ENCODE results near the gene ANO2.

ANO2 gene

DNA sequence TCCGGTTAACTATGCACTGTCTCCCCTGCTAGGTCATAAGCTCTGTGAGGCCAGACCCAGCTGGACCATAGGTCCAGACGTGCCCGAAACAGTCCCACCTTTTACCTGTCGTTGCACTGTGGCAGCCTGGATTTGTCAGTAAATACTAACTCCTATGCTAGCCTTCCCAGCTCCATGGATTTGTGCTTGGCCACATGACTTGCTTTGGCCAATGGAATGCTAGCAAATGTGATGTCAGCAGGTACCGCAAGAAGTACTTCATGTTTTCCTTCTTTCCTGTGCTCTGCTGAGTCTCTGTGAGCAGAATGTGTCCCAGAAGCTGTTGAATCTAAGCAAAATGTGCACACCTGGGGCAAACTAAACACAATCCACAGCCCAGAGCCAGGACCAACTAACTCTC, 157.2 kb downstream of the ANO2 start:
- no peak for TF ChIP-seq POLR2A (IDR thresholded peaks at IDR 0.05; ENCODE audit: low read depth, low read length)
- FAIRE-seq (no peak), DNase-seq (ENCODE audit: insufficient read length, low spot score) (no peak)

GRCh38 chr12:5785601-5786000, 159.5 kb downstream of the ANO2 start:
- no peak for FAIRE-seq
- TF ChIP-seq POLR2A (IDR thresholded peaks at IDR 0.05; ENCODE audit: low read depth, low read length), result no peak
- DNase-seq (ENCODE audit: insufficient read length, low spot score), result no peak

DNA sequence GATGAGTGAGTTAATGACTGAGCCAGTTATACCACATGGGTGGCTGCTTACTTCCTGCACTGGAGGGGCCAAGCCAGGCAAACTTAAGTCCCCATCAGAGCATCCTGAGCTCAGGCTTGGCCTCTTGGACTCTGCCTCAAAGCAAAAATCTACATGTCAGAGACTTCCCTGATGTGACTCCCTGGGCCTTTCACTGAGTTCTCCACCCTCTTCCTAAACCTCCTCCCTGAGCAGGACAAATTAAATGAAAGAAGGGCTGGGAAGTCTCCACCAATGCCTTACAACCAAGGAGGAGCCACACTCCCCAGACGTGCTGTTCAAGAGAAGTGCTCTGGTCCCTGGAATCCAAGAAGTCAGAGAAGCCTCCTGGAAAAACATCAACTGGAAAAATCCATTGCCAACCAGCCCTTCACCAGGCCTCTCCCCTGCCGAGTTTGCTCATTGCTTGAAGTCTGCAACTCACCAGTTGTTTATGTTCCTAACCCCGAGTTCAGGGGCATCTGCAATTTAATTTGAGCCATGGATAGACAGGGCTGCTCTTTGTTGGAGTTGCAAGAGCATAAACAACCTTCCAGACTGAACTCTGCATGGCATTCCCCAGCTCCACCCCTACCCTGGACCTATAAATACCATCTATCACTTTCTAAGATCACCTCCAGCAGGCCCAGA, 160.5 kb downstream of the ANO2 start:
- TF ChIP-seq POLR2A (IDR thresholded peaks at IDR 0.05; ENCODE audit: low read depth, low read length), result no peak
- FAIRE-seq (no peak), DNase-seq (ENCODE audit: insufficient read length, low spot score) (no peak)

DNA sequence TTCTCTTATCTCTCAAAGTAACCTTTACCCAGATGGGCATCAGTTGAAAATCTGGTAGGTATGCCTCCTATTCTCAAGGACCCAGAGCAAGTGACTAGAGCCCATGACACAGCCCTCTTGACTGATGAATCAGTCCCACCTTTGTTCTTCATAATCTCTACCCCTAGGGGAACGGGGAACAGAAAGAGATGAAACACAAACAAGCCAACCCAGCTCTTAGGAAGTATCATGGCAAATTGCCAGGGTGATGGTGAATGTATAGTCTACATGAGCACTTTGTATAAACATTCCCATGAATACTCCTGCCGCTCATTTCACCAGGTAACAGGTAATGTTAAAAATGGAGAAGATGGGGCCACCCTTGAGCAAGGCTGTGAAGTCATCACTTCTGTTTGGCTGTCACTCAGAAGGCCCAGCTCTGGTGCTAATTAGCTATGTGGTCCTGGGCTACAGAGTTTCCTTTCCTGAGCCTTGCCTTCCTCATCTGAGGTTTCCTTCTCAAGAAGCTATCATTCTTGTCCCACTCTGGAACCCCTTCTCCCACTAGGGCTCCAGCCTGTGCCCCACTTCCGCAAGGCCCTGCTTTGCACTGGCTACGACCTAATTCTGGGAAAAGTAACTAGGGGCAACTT, 161.7 kb downstream of the ANO2 start:
- DNase-seq (ENCODE audit: insufficient read length, low spot score) (no peak), FAIRE-seq (no peak)
- no peak for TF ChIP-seq POLR2A (IDR thresholded peaks at IDR 0.05; ENCODE audit: low read depth, low read length)

GRCh38 chr12:5780536-5780935, 164.5 kb downstream of the ANO2 start:
- DNase-seq (ENCODE audit: insufficient read length, low spot score) (no peak), FAIRE-seq (no peak)

DNA sequence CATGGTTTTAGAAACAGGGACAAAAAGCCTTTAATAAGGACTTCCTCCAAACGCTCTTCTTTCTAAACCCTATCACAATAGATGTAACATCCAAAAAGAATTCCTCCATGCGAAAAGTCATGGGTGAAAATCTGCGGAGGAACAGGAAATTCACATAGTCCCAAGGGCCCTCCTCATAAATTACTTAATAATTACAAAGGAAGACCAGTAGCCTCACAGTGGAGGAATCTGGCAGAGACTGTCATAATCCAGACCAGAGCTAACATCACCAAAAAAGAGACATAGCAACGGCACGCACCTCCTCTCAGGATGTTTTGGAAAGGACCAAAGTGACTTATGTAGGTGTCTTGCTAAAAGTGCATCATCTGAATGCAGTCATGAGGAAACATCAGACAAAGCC, 165.7 kb downstream of the ANO2 start:
- DNase-seq (ENCODE audit: insufficient read length, low spot score) (no peak), FAIRE-seq (no peak)
- TF ChIP-seq POLR2A (IDR thresholded peaks at IDR 0.05; ENCODE audit: low read depth, low read length), result no peak

More at GRCh38 chr12:5780536-5780935, 164.5 kb downstream of the ANO2 start:
- no peak for TF ChIP-seq POLR2A (IDR thresholded peaks at IDR 0.05; ENCODE audit: low read depth, low read length)

DNA sequence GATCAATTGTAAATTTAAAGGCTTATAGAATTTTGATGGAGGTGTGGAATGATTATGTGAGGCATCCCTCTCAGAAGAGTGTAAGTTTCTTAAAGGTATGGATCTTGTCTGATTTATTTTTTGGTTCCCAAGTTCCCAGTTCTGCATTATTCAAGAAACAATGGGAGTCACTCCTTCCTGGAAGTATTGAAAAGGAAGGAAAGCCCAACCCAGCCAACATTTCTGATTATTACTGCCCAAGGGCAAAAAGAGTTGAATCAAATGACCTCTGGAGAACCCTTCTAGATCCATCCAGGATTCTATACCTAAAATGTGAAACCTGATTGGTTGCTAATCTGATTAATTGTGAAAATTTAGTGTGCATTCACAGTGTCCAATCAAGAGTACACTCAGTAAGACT, 166.2 kb downstream of the ANO2 start:
- no peak for TF ChIP-seq POLR2A (IDR thresholded peaks at IDR 0.05; ENCODE audit: low read depth, low read length)
- DNase-seq (ENCODE audit: insufficient read length, low spot score) (no peak), FAIRE-seq (no peak)

GRCh38 chr12:5777451-5777850, 167.6 kb downstream of the ANO2 start:
- FAIRE-seq (no peak), DNase-seq (ENCODE audit: insufficient read length, low spot score) (no peak)
- TF ChIP-seq POLR2A (IDR thresholded peaks at IDR 0.05; ENCODE audit: low read depth, low read length), result no peak

- no peak for FAIRE-seq
These were observed 169.0 kb downstream of the ANO2 start for GRCh38 chr12:5776091-5776490.

GRCh38 chr12:5773550-5773949, 171.5 kb downstream of the ANO2 start:
- no peak for DNase-seq (ENCODE audit: insufficient read length, low spot score)
- no peak for FAIRE-seq
- TF ChIP-seq POLR2A (IDR thresholded peaks at IDR 0.05; ENCODE audit: low read depth, low read length), result no peak

More at GRCh38 chr12:5776091-5776490, 169.0 kb downstream of the ANO2 start:
- TF ChIP-seq POLR2A (IDR thresholded peaks at IDR 0.05; ENCODE audit: low read depth, low read length), result no peak
- DNase-seq (ENCODE audit: insufficient read length, low spot score), result no peak

DNA sequence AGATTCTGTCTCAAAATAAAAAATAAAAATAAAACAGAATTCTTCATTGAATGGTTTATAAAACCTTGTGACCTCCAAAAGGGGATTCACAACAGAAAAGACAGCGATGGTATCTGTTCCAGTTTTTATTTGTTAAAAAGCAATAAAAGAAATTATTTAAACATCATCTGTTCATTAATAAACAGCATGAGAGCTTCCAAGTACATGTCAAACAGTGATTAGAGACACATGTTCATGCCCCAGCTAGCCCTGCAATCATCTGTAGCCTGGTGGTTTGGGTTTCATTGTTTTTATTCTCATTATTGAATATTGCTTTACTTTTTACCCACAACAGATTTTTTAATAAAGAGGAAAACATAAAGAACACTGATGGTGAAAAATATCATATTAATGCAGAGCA, 173.3 kb downstream of the ANO2 start:
- no peak for TF ChIP-seq POLR2A (IDR thresholded peaks at IDR 0.05; ENCODE audit: low read depth, low read length)
- FAIRE-seq (no peak), DNase-seq (ENCODE audit: insufficient read length, low spot score) (no peak)

- FAIRE-seq (no peak), DNase-seq (ENCODE audit: insufficient read length, low spot score) (no peak)
- no peak for TF ChIP-seq POLR2A (IDR thresholded peaks at IDR 0.05; ENCODE audit: low read depth, low read length)
These were observed 174.3 kb downstream of the ANO2 start for GRCh38 chr12:5770727-5771126.

GRCh38 chr12:5768581-5769196, 176.4 kb downstream of the ANO2 start:
- DNase-seq (ENCODE audit: insufficient read length, low spot score) (no peak), FAIRE-seq (no peak)
- TF ChIP-seq POLR2A (IDR thresholded peaks at IDR 0.05; ENCODE audit: low read depth, low read length), result no peak

DNA sequence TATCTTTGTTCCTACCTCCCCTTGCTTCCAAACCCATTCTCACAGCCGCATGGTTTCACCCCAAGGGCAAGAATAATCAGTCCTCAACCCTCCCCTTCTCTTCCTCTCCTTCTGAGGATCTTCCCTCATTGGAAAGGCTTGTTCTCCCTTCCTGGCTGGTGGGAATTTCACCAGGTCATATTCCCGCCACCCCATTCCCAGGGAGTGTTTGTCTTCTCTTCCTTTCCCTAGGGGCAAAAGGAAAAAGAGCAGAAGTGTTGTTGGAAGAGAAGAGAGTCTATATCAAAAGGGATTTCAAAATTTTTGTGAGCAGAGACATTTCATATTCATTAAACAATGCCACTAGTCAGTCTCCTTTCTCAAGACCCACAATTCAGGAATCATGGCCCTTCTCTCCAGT, 176.9 kb downstream of the ANO2 start:
- no peak for DNase-seq (ENCODE audit: insufficient read length, low spot score)
- no peak for TF ChIP-seq POLR2A (IDR thresholded peaks at IDR 0.05; ENCODE audit: low read depth, low read length)

GRCh38 chr12:5758347-5758746, 186.7 kb downstream of the ANO2 start:
- TF ChIP-seq POLR2A (IDR thresholded peaks at IDR 0.05; ENCODE audit: low read depth, low read length), result no peak
- FAIRE-seq, result no peak

More for the DNA sequence above, 176.9 kb downstream of the ANO2 start:
- FAIRE-seq, result no peak

More at GRCh38 chr12:5758347-5758746, 186.7 kb downstream of the ANO2 start:
- no peak for DNase-seq (ENCODE audit: insufficient read length, low spot score)
